GM12878 (cell line): ENCODE measurements around the gene ZNF644. TPM values are rescaled to one million over a fixed set of nuclear protein-coding genes. Genes with fewer than 3 reads are reported as not detected.

Experiments
- ATAC-seq: fragments of 200-7000 bp; cut with Tn5 transposase; 3 replicates; pipeline ENCODE4 v1.9.1; 2020; ENCODE audit warnings: mild to moderate bottlenecking, moderate library complexity
- BruUV-seq: library from RNA; stranded (reverse); fragments of 400-500 nt; replicated peaks from 2 replicates; lab custom pipeline; 2021; lab: Mats Ljungman, UMichigan
- CTCF ChIA-PET: fragments of 300-600 bp; sonication (Branson Sonifier 250); formaldehyde crosslinking; extraction: SDS; loops from one replicate; lab custom pipeline; 2021; ENCODE audit warnings: inconsistent platforms; lab: Yijun Ruan, JAX
- POLR2A ChIA-PET: fragments of 350-600 bp; formaldehyde crosslinking; extraction: SDS; loops from one replicate; lab custom pipeline; 2021; ENCODE audit warnings: inconsistent platforms; lab: Charles Lee
- RAD21 ChIA-PET: fragments of 300-600 bp; sonication (Branson Sonifier 250); formaldehyde crosslinking; loops from one replicate; lab custom pipeline; 2023; ENCODE audit warnings: antibody characterized with exemption; ENCODE audit not compliant: unreplicated experiment; lab: Charles Lee
- SMC1A ChIA-PET: fragments of 300-600 bp; sonication (Branson Sonifier 250); formaldehyde crosslinking; loops from one replicate; lab custom pipeline; 2023; ENCODE audit not compliant: unreplicated experiment, uncharacterized antibody; lab: Charles Lee
- DNase-seq: peaks from one replicate; pipeline ENCODE4 v3.0.0-alpha.2; 2011; ENCODE audit warnings: low read depth, low spot score
- FAIRE-seq: peaks from 3 replicates; lab custom pipeline; 2011; peaks lifted over from hg19 to GRCh38; lab: Jason Lieb, UNC
- H2AFZ ChIP-seq: 2 replicates; pipeline ENCODE4 v1.6.0; 2011; ENCODE audit warnings: low read depth, low read length, control low read depth; ENCODE audit not compliant: control insufficient read depth
- H3K27ac ChIP-seq: 2 replicates; pipeline ENCODE4 v1.5.1; 2011; ENCODE audit warnings: control low read depth; ENCODE audit not compliant: control insufficient read depth, insufficient read depth
- H3K27me3 ChIP-seq, 2 experiments: replicated peaks in 1 of 2; 2 replicates each; pipeline versions ENCODE4 v1.6.0 to v1.6.1; 2011; ENCODE audit warnings: low read length in 1 of 2; ENCODE audit not compliant: control insufficient read depth in 2 of 2, insufficient read depth in 2 of 2
- H3K36me3 ChIP-seq, 2 experiments: 2 replicates each; pipeline ENCODE4 v1.5.1; 2011; ENCODE audit warnings: low read length in 1 of 2; ENCODE audit not compliant: control insufficient read depth in 2 of 2, insufficient read depth in 2 of 2
- H3K4me1 ChIP-seq: 2 replicates; pipeline ENCODE4 v1.6.1; 2011; ENCODE audit warnings: mild to moderate bottlenecking, low read length, moderate library complexity, mixed read lengths; ENCODE audit not compliant: control insufficient read depth, insufficient read depth
- H3K4me2 ChIP-seq: 2 replicates; pipeline ENCODE4 v1.6.0; 2011; ENCODE audit warnings: control low read depth; ENCODE audit not compliant: control insufficient read depth, insufficient read depth
- H3K4me3 ChIP-seq: fragments of 200-600 bp; sonication (generic); 2 replicates; pipeline ENCODE4 v1.5.1; 2016
- H3K79me2 ChIP-seq: 2 replicates; pipeline ENCODE4 v1.6.0; 2011; ENCODE audit warnings: low read length; ENCODE audit not compliant: control insufficient read depth, insufficient read depth
- H3K9ac ChIP-seq: 2 replicates; pipeline ENCODE4 v1.8.0; 2011; ENCODE audit warnings: low read length, control low read depth, mixed read lengths; ENCODE audit not compliant: control insufficient read depth, insufficient read depth
- H3K9me3 ChIP-seq: replicated peaks from 3 replicates; pipeline ENCODE4 v1.5.1; 2011; ENCODE audit warnings: mild to moderate bottlenecking, low read length; ENCODE audit not compliant: control insufficient read depth, insufficient read depth
- H4K20me1 ChIP-seq: 2 replicates; pipeline ENCODE4 v1.6.0; 2011; ENCODE audit not compliant: control insufficient read depth, insufficient read depth
- CHD4 ChIP-seq: fragments of 200-600 bp; sonication (generic); IDR thresholded peaks from 2 replicates; pipeline ENCODE4 v1.6.1; 2016; ENCODE audit warnings: mild to moderate bottlenecking
- IRF4 ChIP-seq: IDR thresholded peaks from 2 replicates; pipeline ENCODE4 v1.6.1; 2011; ENCODE audit warnings: low read depth, low read length
- PML ChIP-seq: IDR thresholded peaks from 2 replicates; pipeline ENCODE4 v1.6.1; 2012; ENCODE audit warnings: low read length, inconsistent platforms
- RAD21 ChIP-seq: IDR thresholded peaks from 2 replicates; pipeline ENCODE4 v1.6.1; 2011; ENCODE audit warnings: mild to moderate bottlenecking, low read depth, low read length, moderate library complexity; ENCODE audit not compliant: insufficient read depth
- RUNX3 ChIP-seq: IDR thresholded peaks from 2 replicates; pipeline ENCODE4 v1.6.1; 2012; ENCODE audit warnings: low read length, inconsistent platforms
- SMC3 ChIP-seq: IDR thresholded peaks from 2 replicates; pipeline ENCODE4 v1.6.1; 2011; ENCODE audit warnings: low read length, improper control_type of control experiment, borderline replicate concordance
- TCF3 ChIP-seq: IDR thresholded peaks from 2 replicates; pipeline ENCODE4 v1.6.1; 2012; ENCODE audit warnings: low read depth, mild to moderate bottlenecking, low read length, borderline replicate concordance; ENCODE audit not compliant: insufficient read depth
- ZBTB11 ChIP-seq: fragments of 450-650 bp; formaldehyde crosslinking; IDR thresholded peaks from 2 replicates; pipeline ENCODE4 v1.5.0; 2022; ENCODE audit warnings: mild to moderate bottlenecking, missing genetic modification characterization
- ZNF207 ChIP-seq: fragments of 450-650 bp; IDR thresholded peaks from 2 replicates; pipeline ENCODE4 v1.6.1; 2014; ENCODE audit warnings: antibody characterized with exemption, mild to moderate bottlenecking, borderline replicate concordance
- WGBS: methylation state at CpG from one replicate; pipeline ENCODE4 v1.1.6; 2016; ENCODE audit warnings: low lambda C conversion rate; ENCODE audit not compliant: insufficient replicate concordance, insufficient coverage; ENCODE audit errors: missing lambda C conversion rate; 5-methylcytosine and 5-hydroxymethylcytosine counted together
- in situ Hi-C: fragments of 300-500 bp; cut with MboI; formaldehyde crosslinking; loops from 9 replicates; pipeline ENCODE4 v1.14.3; 2018; ENCODE audit warnings: mixed read lengths
- intact Hi-C: fragments of 100-400 bp; cut with micrococcal nuclease; formaldehyde crosslinking; loops from one replicate; pipeline ENCODE4 v1.14.2; 2022; ENCODE audit not compliant: unreplicated experiment
- polyA plus RNA-seq, 11 experiments: library from polyadenylated mRNA; depleted of rRNA in 4 of 11; unstranded in 6 of 11; stranded (reverse) in 5 of 11; fragments of >200 nt; fragmentation: Nextera tagmentation in 4 of 11; fragmentation: Illumina TruSeq in 1 of 11; extraction: Ambion mirVana in 4 of 11; extraction: Trizol in 1 of 11; gene quantifications; 1 replicate in 1 of 11; 2 replicates in 10 of 11; pipeline versions ENCODE4 v1.2.1 to v1.2.3, GENCODE V29; 2011 to 2016; ENCODE audit warnings: inconsistent platforms in 2 of 11, missing spikeins in 2 of 11, low read depth in 1 of 11
- total RNA-seq, 4 experiments: library from RNA; depleted of rRNA in 3 of 4; stranded (reverse); fragments of >200 nt in 3 of 4; fragmentation: Illumina TruSeq in 1 of 4; extraction: Trizol in 1 of 4; gene quantifications; 2 replicates each; pipeline versions ENCODE4 v1.2.1 to v1.2.3, GENCODE V29; 2013 to 2021
- TF ChIP-seq, protein P1 (sequence below): fragments of 450-650 bp; IDR thresholded peaks from 2 replicates; pipeline ENCODE4 v1.6.1; 2017; ENCODE audit warnings: antibody characterized with exemption, mild to moderate bottlenecking, moderate library complexity

The ZNF644 gene
- total and polyA plus RNA-seq, 10 of the 15 experiments (the other 5 are each of a cell fraction or from before 2014, with no cell fraction given), result 17.7 to 55.3 (median 29.5) TPM

- POLR2A ChIA-PET, result no interaction called here
- SMC1A ChIA-PET, result no interaction called here
- H3K27me3 ChIP-seq, result no peaks in the 10 kb centered on the region
- H3K4me3 ChIP-seq, result no peak overlapping the region
- in situ Hi-C loops (loop anchor here (10.0 kb wide), 1 partner anchor 394 kb away; no protein-coding TSS in a partner anchor), intact Hi-C loops (loop anchor here (5.0 to 10.0 kb wide), 2 partner anchors 198 to 394 kb away; no protein-coding TSS in a partner anchor)
- H3K4me1 ChIP-seq, result peaks cover 6% of the 10 kb centered on the region; the same call in 1 of the 2 replicates
- BruUV-seq, result no TSS peak
- no peak overlapping the region for H3K9ac ChIP-seq
- H3K27ac ChIP-seq, result no peak overlapping the region
- no peaks in the 10 kb centered on the region for H4K20me1 ChIP-seq
- no peaks in the 10 kb centered on the region for H3K9me3 ChIP-seq
- 98% methylated on average over 3 of the region's 3 CpGs for whole genome bisulfite sequencing
- peak; percentile 79 for ATAC-seq
- RAD21 ChIA-PET, result no interaction called here
- H2AFZ ChIP-seq, result no peak overlapping the region
- peaks cover 24% of the 10 kb centered on the region for H3K79me2 ChIP-seq
- CTCF ChIA-PET, result no interaction called here
- DNase-seq, result no peak
- H3K4me2 ChIP-seq, result peak overlapping the region; percentile 25; the same call in 1 of the 2 replicates
- FAIRE-seq, result no peak
- peak; percentile 6; the same call in 1 of the 2 replicates for TF ChIP-seq RUNX3
- TF ChIP-seq ZNF207, result no peak
- TF ChIP-seq TCF3, result no peak
- H3K36me3 ChIP-seq, result peaks cover 0 to 7% of the 10 kb centered on the region in 2 experiments; a peak in 1 of 4 replicates
Observed at GRCh38 chr1:90969241-90969640, 52.6 kb downstream of the ZNF644 start.

DNA sequence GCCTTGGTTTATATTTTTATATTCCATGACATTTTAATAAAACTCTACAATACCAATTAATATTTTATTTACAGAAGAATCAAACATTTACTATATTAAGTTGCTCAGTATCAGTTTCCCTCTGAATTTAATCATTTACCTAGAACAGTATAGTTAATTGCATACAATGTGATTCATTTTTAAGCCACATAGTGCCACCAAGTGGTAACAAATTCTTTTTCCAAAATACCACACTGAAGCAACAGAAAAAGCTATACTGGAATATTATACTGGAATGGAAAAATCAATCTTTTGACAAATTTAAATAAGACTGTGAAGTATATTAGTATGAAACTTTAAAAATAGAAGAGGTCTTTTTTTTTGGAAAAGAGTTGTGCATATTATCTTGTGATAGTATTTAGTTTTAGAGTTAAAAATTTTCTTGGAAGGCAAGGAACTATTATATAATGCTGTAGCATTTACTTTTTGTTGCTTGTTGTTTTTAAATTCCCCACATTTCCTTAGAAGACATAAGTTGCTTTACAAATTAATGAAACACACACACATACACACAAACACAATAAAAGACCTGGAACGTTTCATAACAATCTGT, 57.3 kb downstream of the ZNF644 start:
- 0% methylated on average over 1 of the region's 1 CpG for WGBS
- TF ChIP-seq PML (no peak), SMC3 (peak; percentile 40; the same call in 1 of the 2 replicates), IRF4 (no peak), RAD21 (peak; percentile 43), ZBTB11 (CRISPR knock-in tag) (no peak), CHD4 (no peak)
- TF ChIP-seq, protein P1, sequence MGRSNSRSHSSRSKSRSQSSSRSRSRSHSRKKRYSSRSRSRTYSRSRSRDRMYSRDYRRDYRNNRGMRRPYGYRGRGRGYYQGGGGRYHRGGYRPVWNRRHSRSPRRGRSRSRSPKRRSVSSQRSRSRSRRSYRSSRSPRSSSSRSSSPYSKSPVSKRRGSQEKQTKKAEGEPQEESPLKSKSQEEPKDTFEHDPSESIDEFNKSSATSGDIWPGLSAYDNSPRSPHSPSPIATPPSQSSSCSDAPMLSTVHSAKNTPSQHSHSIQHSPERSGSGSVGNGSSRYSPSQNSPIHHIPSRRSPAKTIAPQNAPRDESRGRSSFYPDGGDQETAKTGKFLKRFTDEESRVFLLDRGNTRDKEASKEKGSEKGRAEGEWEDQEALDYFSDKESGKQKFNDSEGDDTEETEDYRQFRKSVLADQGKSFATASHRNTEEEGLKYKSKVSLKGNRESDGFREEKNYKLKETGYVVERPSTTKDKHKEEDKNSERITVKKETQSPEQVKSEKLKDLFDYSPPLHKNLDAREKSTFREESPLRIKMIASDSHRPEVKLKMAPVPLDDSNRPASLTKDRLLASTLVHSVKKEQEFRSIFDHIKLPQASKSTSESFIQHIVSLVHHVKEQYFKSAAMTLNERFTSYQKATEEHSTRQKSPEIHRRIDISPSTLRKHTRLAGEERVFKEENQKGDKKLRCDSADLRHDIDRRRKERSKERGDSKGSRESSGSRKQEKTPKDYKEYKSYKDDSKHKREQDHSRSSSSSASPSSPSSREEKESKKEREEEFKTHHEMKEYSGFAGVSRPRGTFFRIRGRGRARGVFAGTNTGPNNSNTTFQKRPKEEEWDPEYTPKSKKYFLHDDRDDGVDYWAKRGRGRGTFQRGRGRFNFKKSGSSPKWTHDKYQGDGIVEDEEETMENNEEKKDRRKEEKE, result no peak

More for the DNA sequence above, 57.3 kb downstream of the ZNF644 start:
- in situ Hi-C loops (loop anchor here (10.0 kb wide), 1 partner anchor 390 kb away; no protein-coding TSS in a partner anchor), intact Hi-C loops (loop anchor here (1.0 to 10.0 kb wide), 3 partner anchors 203 to 390 kb away; no protein-coding TSS in a partner anchor)
- H3K4me3 ChIP-seq, result no peak overlapping the region
- SMC1A ChIA-PET, result interaction anchor here (0.6 to 3.3 kb wide), 6 partner anchors 10 to 243 kb away, joined by 3 to 14 read pairs (median 4); no protein-coding TSS in a partner anchor
- DNase-seq, result no peak
- peak; percentile 65 for ATAC-seq
- no peak overlapping the region for H2AFZ ChIP-seq
- H3K9me3 ChIP-seq, result peaks cover 2% of the 10 kb centered on the region; the same call in 1 of the 3 replicates
- H3K27ac ChIP-seq, result no peak overlapping the region
- no peak overlapping the region for H3K9ac ChIP-seq
- POLR2A ChIA-PET, result no interaction called here
- H3K27me3 ChIP-seq, result no peaks in the 10 kb centered on the region
- H3K79me2 ChIP-seq, result peaks cover 25% of the 10 kb centered on the region
- H3K4me2 ChIP-seq, result no peak overlapping the region
- H4K20me1 ChIP-seq, result no peaks in the 10 kb centered on the region
- RAD21 ChIA-PET, result interaction anchor here (0.8 to 2.9 kb wide), 4 partner anchors 243 to 830 kb away, joined by 3 to 16 read pairs (median 4); no protein-coding TSS in a partner anchor
- CTCF ChIA-PET, result interaction anchor here (0.6 to 2.5 kb wide), 16 partner anchors 9 to 836 kb away, joined by 3 to 17 read pairs (median 4); no protein-coding TSS in a partner anchor
- H3K4me1 ChIP-seq, result peaks cover 5% of the 10 kb centered on the region; the same call in 1 of the 2 replicates
- no peak for FAIRE-seq
- no peaks in the 10 kb centered on the region; a peak in 1 of 4 replicates for H3K36me3 ChIP-seq
- no TSS peak for BruUV-seq
